Measurements from ENCODE around the gene FBXL15. TPM values are rescaled to one million over a fixed set of nuclear protein-coding genes. Genes with fewer than 3 reads are reported as not detected.

Gene FBXL15
- total and polyA plus RNA-seq, 9 of the 15 experiments (the other 6 are each of a cell fraction or from before 2014, with no cell fraction given) = 0.08 to 25.9 (median 3.5) TPM

DNA sequence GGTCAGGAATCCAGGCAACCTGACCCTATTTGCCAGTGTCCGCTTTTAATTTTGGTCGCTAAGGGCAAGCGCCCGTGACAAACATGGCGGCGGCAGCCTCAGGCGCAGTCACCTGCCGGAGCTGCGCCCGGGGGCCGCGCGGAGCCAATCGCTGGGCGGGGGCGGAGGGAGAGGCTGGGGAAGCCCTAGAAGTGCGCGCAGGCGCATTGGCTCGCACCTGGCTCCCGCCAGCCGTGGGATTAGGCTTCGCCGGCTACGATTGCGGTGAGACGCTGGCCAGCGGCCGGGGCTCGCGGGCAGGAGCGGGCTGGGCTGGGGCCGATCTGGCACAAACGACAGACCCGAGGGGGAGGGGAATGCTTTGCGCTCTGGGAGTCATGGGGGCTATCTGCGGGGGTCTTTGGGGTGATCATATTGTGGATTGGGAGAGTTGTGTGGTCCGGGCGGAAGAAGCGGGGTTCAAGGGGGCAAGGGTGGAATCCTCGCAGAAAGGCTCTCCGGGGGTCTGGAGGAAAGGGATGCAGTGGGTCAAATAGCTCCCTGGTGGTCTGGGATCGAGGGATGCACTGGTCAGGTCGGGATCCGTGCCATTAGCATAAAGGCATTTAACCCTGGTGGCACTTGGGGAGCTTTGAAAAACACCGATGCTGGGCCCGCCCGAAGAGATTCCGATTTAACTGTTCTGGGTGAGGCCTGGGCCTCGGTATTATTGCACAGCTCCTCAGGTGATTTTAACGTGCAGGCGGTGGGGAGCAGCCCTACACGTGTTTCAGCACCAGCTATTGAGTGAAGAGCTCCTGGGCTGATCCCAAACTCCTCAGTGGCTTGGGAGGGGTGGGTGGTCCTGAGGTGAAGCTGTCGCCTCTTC lies 40.8 kb downstream of the FBXL15 start (continued):
- 0 out of 2 replicates have a peak, but pooled peaks have one; percentile 14 for TF ChIP-seq ESRRA (IDR thresholded peaks at IDR 0.05; ENCODE audit: borderline replicate concordance, low read depth)
- TF ChIP-seq, protein P1, sequence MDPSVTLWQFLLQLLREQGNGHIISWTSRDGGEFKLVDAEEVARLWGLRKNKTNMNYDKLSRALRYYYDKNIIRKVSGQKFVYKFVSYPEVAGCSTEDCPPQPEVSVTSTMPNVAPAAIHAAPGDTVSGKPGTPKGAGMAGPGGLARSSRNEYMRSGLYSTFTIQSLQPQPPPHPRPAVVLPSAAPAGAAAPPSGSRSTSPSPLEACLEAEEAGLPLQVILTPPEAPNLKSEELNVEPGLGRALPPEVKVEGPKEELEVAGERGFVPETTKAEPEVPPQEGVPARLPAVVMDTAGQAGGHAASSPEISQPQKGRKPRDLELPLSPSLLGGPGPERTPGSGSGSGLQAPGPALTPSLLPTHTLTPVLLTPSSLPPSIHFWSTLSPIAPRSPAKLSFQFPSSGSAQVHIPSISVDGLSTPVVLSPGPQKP (CRISPR knock-in tag; IDR thresholded peaks at IDR 0.05) = no peak
- TF ChIP-seq, protein P2, sequence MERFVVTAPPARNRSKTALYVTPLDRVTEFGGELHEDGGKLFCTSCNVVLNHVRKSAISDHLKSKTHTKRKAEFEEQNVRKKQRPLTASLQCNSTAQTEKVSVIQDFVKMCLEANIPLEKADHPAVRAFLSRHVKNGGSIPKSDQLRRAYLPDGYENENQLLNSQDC (CRISPR knock-in tag; IDR thresholded peaks at IDR 0.05) = no peak
- TF ChIP-seq FOXK2 (conservative IDR thresholded peaks at IDR 0.05 in 1 of 2, IDR thresholded peaks at IDR 0.05 in 1 of 2; ENCODE audit: low read depth in 2 of 2) = no peak
- peak; percentile 93 to 98 for TF ChIP-seq MAZ (CRISPR knock-in tag; conservative IDR thresholded peaks at IDR 0.05 in 1 of 2, IDR thresholded peaks at IDR 0.05 in 1 of 2)
- TF ChIP-seq, protein P3, sequence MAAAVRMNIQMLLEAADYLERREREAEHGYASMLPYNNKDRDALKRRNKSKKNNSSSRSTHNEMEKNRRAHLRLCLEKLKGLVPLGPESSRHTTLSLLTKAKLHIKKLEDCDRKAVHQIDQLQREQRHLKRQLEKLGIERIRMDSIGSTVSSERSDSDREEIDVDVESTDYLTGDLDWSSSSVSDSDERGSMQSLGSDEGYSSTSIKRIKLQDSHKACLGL (CRISPR knock-in tag; IDR thresholded peaks at IDR 0.05; ENCODE audit: borderline replicate concordance, poor library complexity, severe bottlenecking) = peak; percentile 26
- TF ChIP-seq ZNF143 (CRISPR knock-in tag; IDR thresholded peaks at IDR 0.05) = no peak
- TF ChIP-seq KDM2B (CRISPR knock-in tag; IDR thresholded peaks at IDR 0.05) = no peak
- TF ChIP-seq RAD51 (IDR thresholded peaks at IDR 0.05; ENCODE audit: borderline replicate concordance, low read depth) = peak; percentile 78
- TF ChIP-seq, protein P4, sequence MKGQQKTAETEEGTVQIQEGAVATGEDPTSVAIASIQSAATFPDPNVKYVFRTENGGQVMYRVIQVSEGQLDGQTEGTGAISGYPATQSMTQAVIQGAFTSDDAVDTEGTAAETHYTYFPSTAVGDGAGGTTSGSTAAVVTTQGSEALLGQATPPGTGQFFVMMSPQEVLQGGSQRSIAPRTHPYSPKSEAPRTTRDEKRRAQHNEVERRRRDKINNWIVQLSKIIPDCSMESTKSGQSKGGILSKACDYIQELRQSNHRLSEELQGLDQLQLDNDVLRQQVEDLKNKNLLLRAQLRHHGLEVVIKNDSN (CRISPR knock-in tag; IDR thresholded peaks at IDR 0.05) = peak; percentile 94
- TF ChIP-seq SETDB1 (IDR thresholded peaks at IDR 0.05; ENCODE audit: low read length) = no peak
- TF ChIP-seq, protein P5, sequence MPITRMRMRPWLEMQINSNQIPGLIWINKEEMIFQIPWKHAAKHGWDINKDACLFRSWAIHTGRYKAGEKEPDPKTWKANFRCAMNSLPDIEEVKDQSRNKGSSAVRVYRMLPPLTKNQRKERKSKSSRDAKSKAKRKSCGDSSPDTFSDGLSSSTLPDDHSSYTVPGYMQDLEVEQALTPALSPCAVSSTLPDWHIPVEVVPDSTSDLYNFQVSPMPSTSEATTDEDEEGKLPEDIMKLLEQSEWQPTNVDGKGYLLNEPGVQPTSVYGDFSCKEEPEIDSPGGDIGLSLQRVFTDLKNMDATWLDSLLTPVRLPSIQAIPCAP (CRISPR knock-in tag; IDR thresholded peaks at IDR 0.05; ENCODE audit: borderline replicate concordance) = no peak
- no peak for TF ChIP-seq ZNF764 (CRISPR knock-in tag; IDR thresholded peaks at IDR 0.05; ENCODE audit: low read depth)
- no peak for TF ChIP-seq HNRNPH1 (optimal IDR thresholded peaks at IDR 0.05; ENCODE audit: low read depth, low read length)
- no peak for TF ChIP-seq ERF (CRISPR knock-in tag; IDR thresholded peaks at IDR 0.05)
- no peak for TF ChIP-seq PHTF2 (CRISPR knock-in tag; IDR thresholded peaks at IDR 0.05)
- no peak for TF ChIP-seq SMAD2 (IDR thresholded peaks at IDR 0.05; ENCODE audit: low read depth, low read length)
- peak; percentile 31 for TF ChIP-seq HMGN3 (IDR thresholded peaks at IDR 0.05; ENCODE audit: borderline replicate concordance, extremely low read depth, insufficient read length, low read depth, low read length)
- no peak for TF ChIP-seq C11orf30 (IDR thresholded peaks at IDR 0.05; ENCODE audit: low read depth)
- no peak for TF ChIP-seq CHD4 (IDR thresholded peaks at IDR 0.05; ENCODE audit: insufficient read depth, insufficient replicate concordance, low read depth, low read length, poor library complexity, severe bottlenecking)
- no peak for TF ChIP-seq OTX1 (CRISPR knock-in tag; IDR thresholded peaks at IDR 0.05)
- TF ChIP-seq MTA3 (IDR thresholded peaks at IDR 0.05; ENCODE audit: borderline replicate concordance) = peak; percentile 23; the same call in 1 of the 2 replicates
- no peak for TF ChIP-seq ATF7 (IDR thresholded peaks at IDR 0.05)
- no peak for TF ChIP-seq PHF21A (IDR thresholded peaks at IDR 0.05; ENCODE audit: borderline replicate concordance, low read depth)
- TF ChIP-seq MXI1 (IDR thresholded peaks at IDR 0.05; ENCODE audit: low read depth, low read length) = no peak
